C4-2B (cell line): ENCODE measurements around the gene BFSP1.

ENCODE experiments used
- CTCF ChIP-seq: fragments of 450-650 bp; conservative IDR thresholded peaks from 2 replicates; pipeline ENCODE4 v1.5.1; 2017; ENCODE audit warnings: mild to moderate bottlenecking
- ZFX ChIP-seq: fragments of 450-650 bp; IDR thresholded peaks from 2 replicates; pipeline ENCODE4 v1.6.1; 2017

- TF ChIP-seq CTCF = no peak
- TF ChIP-seq ZFX = no peak
Observed at GRCh38 chr20:17479063-17479657, 52.0 kb downstream of the BFSP1 start.
